Measurements from ENCODE around the gene PNMA8C. TPM values are rescaled to one million over a fixed set of nuclear protein-coding genes. Genes with fewer than 3 reads are reported as not detected.
A peak's percentile ranks its signal among the peaks of the same experiment; 100 is the strongest.
"Not testable (repeated sequence)": the region's sequence is repeated elsewhere in the genome, so short reads cannot be mapped to it uniquely, and the experiment has no call there.

PNMA8C gene
- total RNA-seq, 4 donors from 2014 or later: 0.13 TPM; not detected in 3

DNA sequence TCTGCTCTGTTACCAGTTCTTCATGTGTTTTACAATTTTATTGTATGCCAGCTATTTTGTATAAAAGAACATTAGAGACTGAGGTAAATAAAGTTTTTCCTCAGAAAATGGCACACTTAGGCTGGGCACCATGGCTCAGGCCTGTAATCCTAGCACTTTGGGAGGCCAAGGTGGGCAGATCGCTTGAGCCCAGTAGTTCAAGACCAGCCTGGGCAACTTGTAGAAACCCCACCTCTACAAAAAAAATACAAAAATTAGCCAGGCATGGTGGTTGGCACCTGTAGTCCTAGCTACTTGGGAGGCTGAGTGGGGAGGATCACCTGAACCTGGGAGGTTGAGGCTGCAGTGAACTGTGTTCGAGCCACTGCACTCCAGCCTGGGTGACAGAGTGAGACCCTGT lies 47.4 kb downstream of the PNMA8C start:
- peaks cover 68% of the 10 kb centered on the region for H3K36me3 ChIP-seq
- no peak overlapping the region for H3K27ac ChIP-seq
- H3K4me1 ChIP-seq: peaks cover 34% of the 10 kb centered on the region
- H3K4me3 ChIP-seq: no peak overlapping the region
- WGBS: 98% methylated on average over 2 of the region's 2 CpGs
- no peaks in the 10 kb centered on the region for H3K9me3 ChIP-seq
- DNase-seq (ENCODE audit: low spot score in 2 of 2): peak; percentile 7 to 31
- H3K27me3 ChIP-seq: no peaks in the 10 kb centered on the region
- no peak for TF ChIP-seq POLR2AphosphoS5 (IDR thresholded peaks at IDR 0.05)
- TF ChIP-seq, protein P1, sequence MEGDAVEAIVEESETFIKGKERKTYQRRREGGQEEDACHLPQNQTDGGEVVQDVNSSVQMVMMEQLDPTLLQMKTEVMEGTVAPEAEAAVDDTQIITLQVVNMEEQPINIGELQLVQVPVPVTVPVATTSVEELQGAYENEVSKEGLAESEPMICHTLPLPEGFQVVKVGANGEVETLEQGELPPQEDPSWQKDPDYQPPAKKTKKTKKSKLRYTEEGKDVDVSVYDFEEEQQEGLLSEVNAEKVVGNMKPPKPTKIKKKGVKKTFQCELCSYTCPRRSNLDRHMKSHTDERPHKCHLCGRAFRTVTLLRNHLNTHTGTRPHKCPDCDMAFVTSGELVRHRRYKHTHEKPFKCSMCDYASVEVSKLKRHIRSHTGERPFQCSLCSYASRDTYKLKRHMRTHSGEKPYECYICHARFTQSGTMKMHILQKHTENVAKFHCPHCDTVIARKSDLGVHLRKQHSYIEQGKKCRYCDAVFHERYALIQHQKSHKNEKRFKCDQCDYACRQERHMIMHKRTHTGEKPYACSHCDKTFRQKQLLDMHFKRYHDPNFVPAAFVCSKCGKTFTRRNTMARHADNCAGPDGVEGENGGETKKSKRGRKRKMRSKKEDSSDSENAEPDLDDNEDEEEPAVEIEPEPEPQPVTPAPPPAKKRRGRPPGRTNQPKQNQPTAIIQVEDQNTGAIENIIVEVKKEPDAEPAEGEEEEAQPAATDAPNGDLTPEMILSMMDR (IDR thresholded peaks at IDR 0.05): no peak
- no peak for TF ChIP-seq POLR2A (IDR thresholded peaks at IDR 0.05)
- TF ChIP-seq EP300 (IDR thresholded peaks at IDR 0.05): no peak

DNA sequence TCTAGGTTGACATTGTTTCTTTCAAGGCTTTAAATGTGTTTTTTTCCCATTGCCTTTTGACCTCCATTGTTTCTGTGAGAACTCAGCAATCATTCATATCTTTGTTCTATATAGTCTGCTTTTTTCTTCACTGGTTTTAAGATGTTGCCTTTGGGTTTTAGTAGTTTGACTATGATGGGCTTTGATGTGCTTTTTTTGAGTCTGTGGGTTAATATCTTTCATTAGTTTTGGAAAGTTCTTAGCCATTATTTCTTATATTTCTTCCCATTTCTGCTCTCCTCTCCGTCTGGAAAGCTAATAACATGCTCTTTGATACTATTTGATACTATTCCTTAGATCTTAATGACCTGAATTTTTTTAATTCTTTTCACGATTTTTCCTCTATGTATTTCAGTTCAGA lies 48.0 kb downstream of the PNMA8C start:
- H3K27me3 ChIP-seq: no peaks in the 10 kb centered on the region
- no peaks in the 10 kb centered on the region for H3K9me3 ChIP-seq
- peaks cover 28% of the 10 kb centered on the region for H3K4me1 ChIP-seq
- no peak for DNase-seq (ENCODE audit: low spot score in 2 of 2)
- no peak overlapping the region for H3K27ac ChIP-seq
- peaks cover 69% of the 10 kb centered on the region for H3K36me3 ChIP-seq
- 91% methylated on average over 2 of the region's 2 CpGs for WGBS
- no peak for TF ChIP-seq EP300 (IDR thresholded peaks at IDR 0.05)
- TF ChIP-seq, protein P1 (IDR thresholded peaks at IDR 0.05): no peak
- TF ChIP-seq POLR2AphosphoS5 (IDR thresholded peaks at IDR 0.05): no peak
- no peak for TF ChIP-seq POLR2A (IDR thresholded peaks at IDR 0.05)
- H3K4me3 ChIP-seq: no peak overlapping the region

- H3K4me3 ChIP-seq: no peak overlapping the region
- DNase-seq (ENCODE audit: low spot score in 2 of 2): no peak
- peak overlapping the region; percentile 61 for H3K27ac ChIP-seq
- H3K4me1 ChIP-seq: peaks cover 43% of the 10 kb centered on the region
- no peaks in the 10 kb centered on the region for H3K9me3 ChIP-seq
- H3K36me3 ChIP-seq: peaks cover 58% of the 10 kb centered on the region
- H3K27me3 ChIP-seq: no peaks in the 10 kb centered on the region
- TF ChIP-seq EP300 (IDR thresholded peaks at IDR 0.05) (no peak), POLR2AphosphoS5 (IDR thresholded peaks at IDR 0.05) (no peak), POLR2A (IDR thresholded peaks at IDR 0.05) (no peak)
- TF ChIP-seq, protein P1 (IDR thresholded peaks at IDR 0.05): no peak
- 18% methylated on average over 2 of the region's 2 CpGs for WGBS
Measured at GRCh38 chr19:46378268-46378667, 50.5 kb downstream of the PNMA8C start.

DNA sequence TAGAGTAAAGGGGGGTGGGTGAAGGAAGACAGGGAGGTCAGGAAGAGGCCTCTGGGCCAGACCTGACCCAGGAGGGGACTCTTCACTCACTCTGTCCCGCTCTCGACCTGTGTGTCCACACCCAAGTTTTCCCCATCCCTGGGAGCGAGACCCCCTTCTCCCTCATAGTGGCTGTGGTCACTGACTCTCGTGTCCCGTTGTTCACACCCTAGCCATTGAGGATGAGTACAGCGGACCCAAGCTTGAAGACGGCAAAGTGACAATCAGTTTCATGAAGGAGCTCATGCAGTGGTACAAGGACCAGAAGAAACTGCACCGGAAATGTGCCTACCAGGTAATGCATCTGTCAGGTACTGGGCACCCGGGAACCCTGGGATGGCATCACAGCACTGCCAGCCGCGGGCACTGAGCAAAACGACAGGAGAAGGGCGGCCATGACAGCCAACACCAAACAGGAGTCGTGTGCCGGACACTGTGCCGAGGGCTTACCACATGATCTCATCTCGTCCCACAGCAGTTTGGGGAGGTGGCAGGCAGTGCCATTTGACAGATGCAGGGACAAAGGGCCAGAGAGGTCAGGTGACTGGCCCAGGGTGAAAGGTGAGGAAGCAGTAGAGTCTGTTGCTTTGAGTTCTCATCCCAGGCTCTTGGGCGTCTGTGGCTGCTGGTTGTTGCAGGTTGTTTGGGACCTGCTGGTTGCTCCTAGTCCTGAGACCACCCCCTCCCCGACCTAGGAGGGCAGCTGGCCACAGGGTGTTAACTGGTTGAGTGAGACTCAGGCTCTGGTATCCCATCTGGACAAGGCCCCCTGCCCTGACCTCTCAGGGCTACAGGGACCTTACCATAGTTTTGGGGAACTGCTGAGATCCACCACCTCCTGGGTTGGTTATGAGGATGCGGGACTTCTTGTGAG lies 52.2 kb downstream of the PNMA8C start:
- peak in 1 of 2 donors; percentile 68 for DNase-seq (ENCODE audit: low spot score in 2 of 2)
- TF ChIP-seq, protein P1 (IDR thresholded peaks at IDR 0.05): no peak
- no peak for TF ChIP-seq POLR2A (IDR thresholded peaks at IDR 0.05)
- no peak for TF ChIP-seq POLR2AphosphoS5 (IDR thresholded peaks at IDR 0.05)
- TF ChIP-seq EP300 (IDR thresholded peaks at IDR 0.05): no peak
- Histone ChIP-seq H3K36me3 (peaks cover 41% of the 10 kb centered on the region), H3K27ac (no peak overlapping the region), H3K27me3 (no peaks in the 10 kb centered on the region), H3K9me3 (no peaks in the 10 kb centered on the region), H3K4me3 (no peak overlapping the region), H3K4me1 (peaks cover 61% of the 10 kb centered on the region)
- WGBS: 92% methylated on average over 10 of the region's 20 CpGs

DNA sequence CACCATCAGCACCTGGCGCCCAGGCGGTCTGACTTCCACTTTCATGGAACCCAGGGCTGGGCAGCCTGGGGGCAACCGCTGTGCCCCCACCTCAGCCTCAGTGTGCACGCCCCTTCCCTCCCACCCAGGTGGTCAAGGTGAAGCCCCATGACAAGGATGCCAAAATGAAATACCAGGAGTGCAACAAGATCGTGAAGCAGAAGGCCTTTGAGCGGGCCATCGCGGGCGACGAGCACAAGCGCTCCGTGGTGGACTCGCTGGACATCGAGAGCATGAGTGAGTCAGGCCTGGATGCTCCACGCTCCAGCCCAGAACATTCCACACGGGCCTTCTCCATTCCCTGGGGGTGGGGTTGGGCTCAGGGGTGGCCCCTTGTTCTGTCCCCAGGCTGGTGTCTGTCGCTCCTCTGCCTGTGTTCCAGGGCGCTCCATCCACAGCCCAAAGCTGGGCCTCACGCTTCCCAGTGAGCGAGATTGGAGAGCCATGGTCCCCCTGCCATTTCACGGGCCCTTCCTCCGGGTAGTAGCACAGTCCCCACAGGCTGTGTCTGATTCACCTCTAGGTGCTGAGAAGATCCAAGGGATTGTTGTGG lies 53.2 kb downstream of the PNMA8C start:
- not testable (repeated sequence) for H3K4me3 ChIP-seq, H3K9me3 ChIP-seq, H3K27me3 ChIP-seq, H3K27ac ChIP-seq
- Histone ChIP-seq H3K36me3 (peaks cover 41% of the 10 kb centered on the region), H3K4me1 (peaks cover 70% of the 10 kb centered on the region)
- whole genome bisulfite sequencing: 86% methylated on average over 6 of the region's 22 CpGs
- DNase-seq (ENCODE audit: low spot score in 2 of 2): peak in 1 of 2 donors; percentile 63

Other genes starting within 250 kb of the PNMA8C start
- gene IGFL1, start 199.2 kb downstream of the PNMA8C start, total RNA-seq: not detected
- 10 to 100 TPM in 2 of 4 donors, 1 to 10 TPM in 2; 6.6 to 30.0 (median 18.5) TPM for gene HIF3A, start 131.9 kb downstream of the PNMA8C start, total RNA-seq
- gene PPP5C, start 81.8 kb downstream of the PNMA8C start, total RNA-seq: 10 to 100 TPM; 38.2 to 66.0 (median 51.3) TPM
- 1 to 10 TPM; 1.6 to 6.5 (median 3.3) TPM for gene CCDC8, start 15.4 kb downstream of the PNMA8C start, total RNA-seq
- gene PNMA8A, start 42.6 kb upstream of the PNMA8C start, total RNA-seq: 1 to 10 TPM in 3 of 4 donors, under 1 TPM in 1; 0.72 to 3.9 (median 1.4) TPM
- gene PNMA8B, start 66.9 kb upstream of the PNMA8C start, total RNA-seq: 1 to 10 TPM; 1.8 to 3.2 (median 2.8) TPM
- 100 to 1,000 TPM in 1 of 4 donors, 10 to 100 TPM in 3; 56.0 to 102 (median 78.6) TPM for gene CALM3, start 172.4 kb upstream of the PNMA8C start, total RNA-seq
- 1 to 10 TPM in 3 of 4 donors, under 1 TPM in 1; 0.57 to 6.7 (median 2.4) TPM for gene PTGIR, start 196.2 kb upstream of the PNMA8C start, total RNA-seq
- gene GNG8, start 207.3 kb upstream of the PNMA8C start, total RNA-seq: not detected
- 1 to 10 TPM in 3 of 4 donors, under 1 TPM in 1; 0.68 to 1.8 (median 1.2) TPM for gene DACT3, start 232.2 kb upstream of the PNMA8C start, total RNA-seq